Fibroblast of mammary gland (primary cell): ENCODE data around the gene RGS14.
"Not testable (repeated sequence)": the region's sequence is repeated elsewhere in the genome, so short reads cannot be mapped to it uniquely, and the experiment has no call there.

Source experiments
- DNase-seq: peaks from one replicate; pipeline ENCODE4 v3.0.0-alpha.2; 2010; ENCODE audit warnings: low read depth
- H3K4me3 ChIP-seq: 2 replicates; pipeline ENCODE4 v1.5.1; 2011; ENCODE audit warnings: low read depth, mild to moderate bottlenecking, low read length, moderate library complexity; ENCODE audit not compliant: control insufficient read depth
- TF ChIP-seq, protein P1 (sequence below): conservative IDR thresholded peaks from 2 replicates; pipeline ENCODE4 v1.5.1; 2011; ENCODE audit warnings: low read depth, low read length, inconsistent platforms; ENCODE audit not compliant: control insufficient read depth, insufficient read depth

RGS14 gene

DNA sequence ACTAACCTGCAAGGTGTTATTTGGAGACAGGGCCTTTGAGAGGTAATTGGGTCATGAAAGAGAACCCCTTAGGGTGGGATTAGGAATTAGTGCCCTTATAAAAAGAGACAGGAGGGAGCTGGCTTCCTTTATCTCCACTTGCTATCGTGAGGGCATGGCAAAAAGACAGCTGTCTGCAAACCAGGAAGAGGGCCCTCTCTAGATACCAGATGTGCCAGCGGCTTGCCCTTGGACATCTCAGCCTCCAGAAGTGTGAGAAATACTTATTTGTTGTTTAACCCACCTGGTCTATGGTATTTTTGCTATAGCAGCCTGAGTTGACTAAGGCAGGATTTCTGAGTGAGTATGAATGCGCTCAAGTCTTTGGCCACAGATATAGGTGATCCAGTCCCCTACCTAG, 978 bp upstream of the RGS14 start:
- H3K4me3 ChIP-seq: no peak overlapping the region

DNA sequence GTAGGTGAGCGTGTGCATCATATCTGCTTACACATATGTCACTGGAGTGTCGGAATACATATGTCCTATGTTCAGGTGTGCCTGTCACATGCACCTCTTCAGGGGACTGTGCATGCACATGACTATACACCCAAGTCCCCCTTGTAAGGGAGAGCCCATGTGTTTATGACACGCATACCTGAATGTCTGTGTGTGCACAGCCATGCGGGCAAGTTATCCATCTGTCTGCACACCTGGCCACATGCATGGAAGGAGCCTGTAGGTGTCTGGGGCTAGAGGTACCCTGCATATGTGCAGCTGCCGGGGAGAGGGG, 622 bp upstream of the RGS14 start:
- DNase-seq: no peak
- no peak overlapping the region for H3K4me3 ChIP-seq
- TF ChIP-seq, protein P1, sequence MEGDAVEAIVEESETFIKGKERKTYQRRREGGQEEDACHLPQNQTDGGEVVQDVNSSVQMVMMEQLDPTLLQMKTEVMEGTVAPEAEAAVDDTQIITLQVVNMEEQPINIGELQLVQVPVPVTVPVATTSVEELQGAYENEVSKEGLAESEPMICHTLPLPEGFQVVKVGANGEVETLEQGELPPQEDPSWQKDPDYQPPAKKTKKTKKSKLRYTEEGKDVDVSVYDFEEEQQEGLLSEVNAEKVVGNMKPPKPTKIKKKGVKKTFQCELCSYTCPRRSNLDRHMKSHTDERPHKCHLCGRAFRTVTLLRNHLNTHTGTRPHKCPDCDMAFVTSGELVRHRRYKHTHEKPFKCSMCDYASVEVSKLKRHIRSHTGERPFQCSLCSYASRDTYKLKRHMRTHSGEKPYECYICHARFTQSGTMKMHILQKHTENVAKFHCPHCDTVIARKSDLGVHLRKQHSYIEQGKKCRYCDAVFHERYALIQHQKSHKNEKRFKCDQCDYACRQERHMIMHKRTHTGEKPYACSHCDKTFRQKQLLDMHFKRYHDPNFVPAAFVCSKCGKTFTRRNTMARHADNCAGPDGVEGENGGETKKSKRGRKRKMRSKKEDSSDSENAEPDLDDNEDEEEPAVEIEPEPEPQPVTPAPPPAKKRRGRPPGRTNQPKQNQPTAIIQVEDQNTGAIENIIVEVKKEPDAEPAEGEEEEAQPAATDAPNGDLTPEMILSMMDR: no peak

More for the DNA sequence above, 978 bp upstream of the RGS14 start:
- no peak for DNase-seq
- TF ChIP-seq, protein P1: no peak

DNA sequence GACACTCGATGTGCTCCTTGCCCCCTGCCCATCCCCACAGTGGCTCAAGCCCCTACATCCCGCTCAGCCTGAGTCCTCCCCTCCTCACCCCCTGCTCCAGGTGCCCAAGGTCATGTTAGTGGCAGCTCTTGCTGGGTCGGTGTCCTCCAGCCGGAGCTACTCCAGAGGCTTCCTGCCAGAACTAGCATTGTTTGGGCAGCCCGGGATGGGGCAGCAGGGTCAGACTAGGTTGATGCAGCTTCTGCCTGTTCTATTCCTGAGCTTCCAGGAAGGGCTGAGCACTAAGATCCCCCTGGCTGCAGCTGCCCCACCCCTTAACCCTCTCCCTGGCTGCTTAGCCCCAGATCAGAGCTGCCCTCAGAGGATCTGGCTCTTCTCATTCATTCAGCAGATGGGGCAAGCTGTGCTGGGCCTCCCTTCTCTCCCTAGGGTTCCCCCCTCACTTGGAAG, 671 bp downstream of the RGS14 start:
- no peak for DNase-seq
- TF ChIP-seq, protein P1: no peak
- no peak overlapping the region for H3K4me3 ChIP-seq

DNA sequence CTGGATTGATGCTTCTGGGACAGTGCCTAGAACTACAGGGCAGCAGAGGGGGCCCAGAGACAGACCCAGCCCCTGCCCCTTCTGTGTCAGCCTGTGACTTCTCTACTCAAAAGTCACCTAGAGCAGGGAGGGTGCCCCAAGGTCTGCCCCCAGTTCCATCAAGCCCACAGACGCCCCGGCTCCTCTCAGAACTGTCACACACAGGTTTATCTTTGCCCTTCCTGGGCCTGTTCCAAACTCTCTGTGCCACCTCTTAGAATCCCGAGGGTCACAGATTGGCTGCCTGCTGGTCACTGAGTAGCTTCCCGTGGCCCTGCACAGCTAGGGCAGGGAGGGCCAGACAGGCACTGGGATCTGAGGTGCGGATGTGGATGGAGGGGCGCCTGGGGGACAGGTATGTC, 1.7 kb downstream of the RGS14 start:
- no peak for DNase-seq
- no peak overlapping the region for H3K4me3 ChIP-seq
- TF ChIP-seq, protein P1: no peak

DNA sequence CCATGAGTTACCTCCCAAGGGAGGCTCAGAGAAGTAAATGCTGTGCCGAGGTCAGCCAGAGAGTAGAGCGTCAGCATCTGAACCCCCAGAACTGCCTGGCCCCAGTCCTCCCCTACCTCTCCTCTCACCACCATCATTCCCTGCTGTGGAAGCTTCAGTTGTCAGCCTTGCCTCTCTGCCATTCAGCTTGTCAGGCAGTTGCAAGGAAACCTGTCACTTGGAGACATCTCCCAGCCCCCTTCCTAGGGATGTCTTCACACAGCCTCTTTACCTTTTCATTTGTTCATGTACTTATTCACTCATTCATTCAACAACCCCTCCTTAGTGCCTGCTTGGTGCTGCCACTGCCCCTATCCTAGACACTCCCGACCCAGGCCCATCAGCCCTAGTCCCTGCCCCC, 2.1 kb downstream of the RGS14 start:
- DNase-seq: no peak
- TF ChIP-seq, protein P1: no peak
- no peak overlapping the region for H3K4me3 ChIP-seq

DNA sequence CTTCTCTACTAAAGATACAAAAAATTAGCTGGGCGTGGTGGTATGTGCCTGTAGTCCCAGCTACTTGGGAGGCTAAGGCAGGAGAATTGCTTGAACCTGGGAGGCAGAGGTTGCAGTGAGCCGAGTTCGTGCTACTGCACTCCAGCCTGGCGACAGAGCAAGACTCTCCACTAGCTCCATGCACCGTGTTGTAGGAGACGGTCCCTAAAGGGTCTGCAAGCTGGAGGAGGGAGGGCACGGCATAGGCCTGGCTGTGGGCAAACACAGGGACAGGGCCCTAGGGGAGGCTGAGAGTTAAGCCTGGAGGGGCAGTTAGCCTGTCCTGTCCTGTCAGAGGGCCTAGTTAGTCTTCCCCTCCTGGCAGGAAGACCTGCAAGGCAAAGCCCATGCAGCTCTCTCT, 3.0 kb downstream of the RGS14 start:
- not testable (repeated sequence) for DNase-seq, H3K4me3 ChIP-seq

DNA sequence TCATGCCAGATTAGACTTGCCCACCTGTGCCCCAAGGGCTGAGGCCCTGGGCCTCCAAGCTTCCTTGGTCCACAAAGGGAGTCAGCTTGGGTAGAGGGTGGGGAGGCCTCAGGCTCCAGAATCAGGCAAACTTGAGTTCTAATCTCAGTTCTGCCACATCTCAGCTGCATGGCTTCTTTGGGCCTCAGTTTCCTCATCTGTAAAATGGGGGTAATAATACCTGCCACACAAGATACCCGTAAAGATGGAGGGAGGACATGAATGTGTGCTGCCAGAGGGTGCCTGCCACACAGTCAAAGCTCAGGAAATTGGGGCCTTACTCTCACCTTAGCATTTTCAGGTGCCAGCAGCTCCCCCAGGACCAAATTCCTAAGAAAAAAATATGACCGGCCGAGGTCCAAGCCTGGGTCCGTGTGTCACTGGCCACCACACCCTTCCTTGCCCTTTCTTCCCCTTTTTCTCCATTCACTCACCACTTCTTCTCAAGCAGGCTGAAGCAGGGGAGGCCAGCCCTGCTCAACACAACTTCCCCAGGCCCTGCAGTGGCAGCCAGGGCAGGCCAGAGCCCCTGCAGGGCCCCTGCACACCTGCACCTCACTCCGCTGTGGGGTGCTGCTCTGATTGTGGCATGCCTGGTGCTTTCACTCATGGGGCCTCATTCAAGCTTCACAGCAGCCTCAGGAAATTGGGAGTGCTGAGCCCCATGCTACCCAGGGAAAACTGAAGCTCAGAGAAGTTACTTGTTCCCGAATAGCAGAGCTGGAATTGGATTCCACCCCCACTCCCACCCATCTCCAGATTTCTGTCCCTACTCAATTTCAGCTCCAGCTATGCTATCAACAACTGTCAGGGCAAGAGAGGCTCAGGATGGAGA, 3.9 kb downstream of the RGS14 start:
- no peak for DNase-seq

More for the DNA sequence above, 3.9 kb downstream of the RGS14 start:
- TF ChIP-seq, protein P1: no peak
- H3K4me3 ChIP-seq: no peak overlapping the region
